ENCODE results near the gene TSPAN12.

- TF ChIP-seq CTCF (IDR thresholded peaks at IDR 0.05) (no peak), POLR2AphosphoS5 (IDR thresholded peaks at IDR 0.05; ENCODE audit: low read depth, low read length) (no peak)
These were observed 41.0 kb upstream of the TSPAN12 start for GRCh38 chr7:120898715-120899499.
